DMS114 treated with DMSO at 0.1 percent for 48 hours (cell line): Measurements from ENCODE around the gene DKK1.
"Not testable (repeated sequence)": the region's sequence is repeated elsewhere in the genome, so short reads cannot be mapped to it uniquely, and the experiment has no call there.

Experiments
- DNase-seq: peaks from one replicate; lab custom pipeline; 2025; ENCODE audit not compliant: unreplicated experiment; lab: John Stamatoyannopoulos, UW

DKK1 gene

DNA sequence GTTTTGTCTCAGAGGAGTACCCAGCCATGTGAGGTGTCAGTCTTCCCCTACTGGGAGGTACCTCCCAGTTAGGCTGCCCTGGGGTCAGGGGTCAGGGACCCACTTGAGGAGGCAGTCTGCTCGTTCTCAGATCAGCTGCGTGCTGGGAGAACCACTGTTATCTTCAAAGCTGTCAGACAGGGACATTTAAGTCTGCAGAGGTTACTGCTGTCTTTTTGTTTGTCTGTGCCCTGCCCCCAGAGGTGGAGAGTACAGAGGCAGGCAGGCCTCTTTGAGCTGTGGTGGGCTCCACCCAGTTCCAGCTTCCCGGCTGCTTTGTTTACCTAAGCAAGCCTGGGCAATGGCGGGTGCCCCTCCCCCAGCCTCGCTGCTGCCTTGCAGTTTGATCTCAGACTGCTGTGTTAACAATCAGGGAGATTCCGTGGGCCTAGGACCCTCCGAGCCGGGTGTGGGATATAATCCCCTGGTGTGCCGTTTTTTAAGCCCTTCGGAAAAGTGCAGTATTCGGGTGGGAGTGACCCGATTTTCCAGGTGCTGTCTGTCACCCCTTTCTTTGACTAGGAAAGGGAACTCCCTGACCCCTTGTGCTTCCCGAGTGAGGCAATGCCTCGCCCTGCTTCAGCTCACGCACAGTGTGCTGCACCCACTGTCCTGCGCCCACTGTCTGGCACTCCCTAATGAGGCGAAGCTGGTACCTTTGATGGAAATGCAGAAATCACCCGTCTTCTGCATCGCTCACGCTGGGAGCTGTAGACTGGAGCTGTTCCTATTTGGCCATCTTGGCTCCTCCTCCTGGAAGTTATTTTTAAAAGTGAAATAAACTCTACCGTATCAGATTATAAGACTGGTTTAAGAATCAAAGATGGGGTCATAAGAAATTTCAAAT, 51.7 kb downstream of the DKK1 start:
- not testable (repeated sequence) for DNase-seq
